GM18505 (cell line): ENCODE measurements around the gene KMT5C.
A peak's percentile ranks its signal among the peaks of the same experiment; 100 is the strongest.

ENCODE experiments used
- ATAC-seq: cut with Tn5 transposase; IDR thresholded peaks from one replicate; pipeline ENCODE4 v1.9.1; 2021; ENCODE audit not compliant: unreplicated experiment
- POLR2A ChIP-seq: IDR thresholded peaks from 4 replicates; pipeline ENCODE4 v1.6.1; 2011; ENCODE audit warnings: borderline replicate concordance; ENCODE audit not compliant: insufficient read depth, insufficient read length; ENCODE audit errors: extremely low read depth

The KMT5C gene

DNA sequence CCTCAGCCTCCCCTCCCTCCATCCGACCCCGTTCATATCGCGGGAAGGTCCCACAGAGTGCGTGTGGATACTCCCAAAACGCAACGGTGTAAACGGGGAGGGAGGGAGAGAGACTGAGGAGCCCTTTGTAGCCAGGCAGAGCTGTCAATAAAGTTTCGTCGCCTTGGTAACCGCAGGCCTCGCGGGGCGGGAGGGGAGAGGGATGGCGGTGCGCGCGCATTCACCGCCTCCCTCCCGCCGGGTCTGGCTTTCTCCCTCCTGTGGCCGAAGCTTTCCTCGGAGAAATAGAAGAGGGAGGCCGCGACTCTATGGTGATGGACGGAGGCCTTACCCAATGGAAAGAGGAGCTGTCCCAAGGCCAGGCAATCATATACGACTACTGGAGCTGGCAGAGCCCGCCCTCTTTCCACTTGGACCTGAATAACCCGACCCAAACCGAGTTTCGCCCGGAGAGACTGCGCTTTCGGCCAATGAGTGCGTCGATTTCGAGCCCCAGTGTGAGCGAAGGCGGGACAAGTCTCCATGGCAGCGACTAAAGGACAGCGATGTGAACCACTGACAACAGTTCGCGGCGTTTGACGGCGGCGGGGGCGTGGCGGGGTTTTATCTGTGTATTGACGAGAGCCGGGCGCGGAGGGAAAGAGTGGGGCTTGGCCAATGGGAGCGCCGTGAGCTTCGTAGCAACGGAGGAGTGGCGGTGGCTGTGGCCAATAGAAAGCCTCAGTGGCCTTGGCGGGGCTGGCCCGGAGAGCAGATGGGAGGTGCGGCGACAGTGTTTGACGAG is at the start of gene KMT5C:
TSS of gene KMT5C (plus strand) at position 772 of the 784 bp plus-strand sequence. CDS start 2,061 bp downstream, outside the sequence.
- TF ChIP-seq POLR2A: no peak

DNA sequence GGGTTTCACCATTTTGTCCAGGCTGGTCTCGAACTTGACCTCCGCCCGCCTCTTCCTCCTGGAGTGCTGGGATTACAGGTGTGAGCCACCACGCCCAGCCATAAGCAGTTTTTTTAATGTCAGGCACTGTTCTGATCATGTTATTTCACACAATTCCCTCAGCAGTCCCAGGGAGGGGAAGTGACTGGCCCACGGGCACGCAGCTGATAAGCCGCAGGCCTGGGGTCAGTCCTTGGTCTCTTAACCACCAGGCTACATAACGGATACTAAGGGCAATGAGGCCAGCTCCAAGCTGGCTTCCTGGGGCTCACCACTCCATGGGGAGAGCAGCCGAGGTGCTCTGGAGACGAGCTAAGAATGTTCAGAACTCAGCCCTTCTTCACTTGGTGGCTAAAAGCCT is 42.4 kb upstream of the KMT5C start:
- no peak for TF ChIP-seq POLR2A
- ATAC-seq: no peak

More for the DNA sequence above, at the start of gene KMT5C:
- peak; percentile 78 for ATAC-seq

DNA sequence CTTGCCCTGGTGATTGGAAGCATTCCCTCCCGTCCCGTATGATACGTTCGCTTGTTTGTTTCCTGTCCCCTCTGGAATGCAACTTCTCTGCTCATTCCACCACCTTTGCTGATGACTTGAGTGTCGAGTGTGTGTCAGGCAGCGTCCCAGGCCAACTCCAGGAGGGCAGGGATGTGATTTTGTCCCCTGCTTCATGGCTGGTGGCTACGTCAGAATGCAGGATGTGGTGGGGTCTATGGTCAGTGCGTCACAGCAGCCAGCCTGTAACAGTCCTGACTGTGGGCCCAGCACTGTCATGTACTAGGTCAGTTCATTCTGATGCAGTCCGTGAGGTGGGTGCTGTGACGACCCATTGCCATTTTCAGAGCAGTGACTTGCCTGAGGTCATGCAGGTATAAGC is 39.7 kb upstream of the KMT5C start:
- no peak for ATAC-seq
- no peak for TF ChIP-seq POLR2A

DNA sequence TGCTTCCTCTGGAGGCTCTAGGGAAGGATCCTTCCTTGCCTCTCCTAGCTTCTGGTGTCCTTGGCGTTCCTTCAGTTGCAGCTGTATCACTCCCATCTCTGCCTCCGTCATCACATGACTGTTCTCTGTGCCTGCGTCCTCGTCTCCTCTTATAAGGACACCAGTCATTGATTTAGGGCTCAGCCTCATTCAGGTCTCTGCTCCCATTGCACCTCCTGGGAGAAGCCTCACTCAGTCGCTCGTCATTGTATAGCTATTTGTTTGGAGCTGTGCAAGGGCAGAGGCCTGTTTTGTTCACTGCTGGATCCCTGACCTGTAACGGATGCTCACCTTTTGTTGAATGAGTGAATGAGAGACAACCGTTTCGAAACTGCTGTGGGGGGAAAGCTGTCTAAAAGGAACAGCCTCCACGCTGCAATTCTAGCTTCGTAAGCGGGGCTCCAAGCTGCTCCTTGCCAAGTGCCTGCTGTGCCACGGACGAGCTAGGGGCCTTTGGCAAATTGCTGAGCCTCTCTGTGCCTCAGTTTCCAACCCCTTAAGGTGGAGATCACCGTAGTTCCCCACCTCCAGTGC is 38.7 kb upstream of the KMT5C start:
- ATAC-seq: no peak

DNA sequence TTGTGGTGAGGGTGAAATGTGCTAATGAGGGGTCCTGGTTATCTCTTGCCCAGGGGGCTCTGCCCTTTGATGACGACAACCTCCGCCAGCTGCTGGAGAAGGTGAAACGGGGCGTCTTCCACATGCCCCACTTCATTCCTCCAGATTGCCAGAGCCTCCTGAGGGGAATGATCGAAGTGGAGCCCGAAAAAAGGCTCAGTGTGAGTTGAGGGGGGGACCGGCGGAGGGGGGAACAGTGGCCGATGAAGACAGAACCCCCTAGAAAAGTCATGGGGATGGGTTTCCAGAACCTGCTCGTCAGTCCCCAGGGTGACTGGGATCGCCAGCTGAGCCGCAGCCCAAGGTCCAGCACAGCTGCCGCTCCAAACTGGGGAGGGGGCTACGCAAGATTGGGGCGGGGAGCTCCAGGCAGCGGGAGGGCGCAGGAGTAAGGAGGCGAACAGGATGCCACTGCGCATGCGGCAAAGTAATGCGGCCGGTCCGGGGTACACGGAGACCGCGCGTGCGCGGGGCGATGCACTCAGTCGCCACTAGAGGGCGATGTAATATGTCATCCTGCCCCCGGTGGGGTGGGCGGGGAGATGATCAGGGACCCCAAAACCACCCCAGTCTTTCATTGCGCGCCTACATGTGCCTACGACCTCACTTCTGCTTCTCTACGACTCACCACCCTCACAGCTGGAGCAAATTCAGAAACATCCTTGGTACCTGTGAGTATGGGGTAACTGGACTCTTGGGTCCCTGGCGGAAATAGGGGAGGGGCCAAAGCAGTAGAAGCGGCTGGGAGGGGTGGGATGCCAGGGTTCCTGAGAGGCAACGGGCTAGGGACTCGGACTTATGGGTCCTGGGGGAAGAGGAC is 38.0 kb upstream of the KMT5C start:
- no peak for ATAC-seq
- TF ChIP-seq POLR2A: no peak

More for the DNA sequence above, 38.7 kb upstream of the KMT5C start:
- no peak for TF ChIP-seq POLR2A

DNA sequence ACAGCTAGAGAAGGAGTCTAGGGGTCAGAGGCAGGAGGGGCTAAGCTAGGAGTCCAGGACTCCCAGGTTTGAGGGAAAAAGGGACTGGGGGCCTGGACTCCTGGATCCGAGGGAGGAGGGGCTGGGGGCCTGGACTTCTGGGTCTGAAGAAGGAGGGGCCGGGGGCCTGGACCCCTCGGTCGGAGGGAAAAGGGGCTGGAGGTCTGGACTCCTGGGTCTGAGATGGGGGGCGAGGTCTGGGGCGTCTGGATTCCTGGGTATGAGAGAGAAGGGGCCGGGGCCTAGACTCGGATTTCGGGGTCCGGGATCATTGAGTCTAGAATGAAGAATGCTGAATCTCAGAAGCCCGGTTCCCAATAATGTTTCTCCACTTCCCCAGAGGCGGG is 37.4 kb upstream of the KMT5C start:
- TF ChIP-seq POLR2A: no peak
- ATAC-seq: no peak

DNA sequence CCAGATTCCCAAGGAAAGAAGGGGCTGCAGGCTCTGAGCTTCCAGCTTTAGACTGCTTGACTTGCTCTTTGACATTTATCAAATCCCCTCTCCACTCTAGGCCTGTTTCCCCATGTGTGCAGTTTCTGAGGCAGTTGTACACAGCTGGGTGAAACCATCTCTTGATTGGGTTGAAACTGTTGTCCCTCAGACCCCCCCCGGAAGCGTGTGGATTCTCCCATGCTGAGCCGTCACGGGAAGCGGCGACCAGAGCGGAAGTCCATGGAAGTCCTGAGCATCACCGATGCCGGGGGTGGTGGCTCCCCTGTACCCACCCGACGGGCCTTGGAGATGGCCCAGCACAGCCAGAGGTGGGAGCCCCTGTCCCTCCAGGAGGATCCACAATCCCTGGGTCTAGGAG is 36.2 kb upstream of the KMT5C start:
- no peak for ATAC-seq
- TF ChIP-seq POLR2A: no peak

DNA sequence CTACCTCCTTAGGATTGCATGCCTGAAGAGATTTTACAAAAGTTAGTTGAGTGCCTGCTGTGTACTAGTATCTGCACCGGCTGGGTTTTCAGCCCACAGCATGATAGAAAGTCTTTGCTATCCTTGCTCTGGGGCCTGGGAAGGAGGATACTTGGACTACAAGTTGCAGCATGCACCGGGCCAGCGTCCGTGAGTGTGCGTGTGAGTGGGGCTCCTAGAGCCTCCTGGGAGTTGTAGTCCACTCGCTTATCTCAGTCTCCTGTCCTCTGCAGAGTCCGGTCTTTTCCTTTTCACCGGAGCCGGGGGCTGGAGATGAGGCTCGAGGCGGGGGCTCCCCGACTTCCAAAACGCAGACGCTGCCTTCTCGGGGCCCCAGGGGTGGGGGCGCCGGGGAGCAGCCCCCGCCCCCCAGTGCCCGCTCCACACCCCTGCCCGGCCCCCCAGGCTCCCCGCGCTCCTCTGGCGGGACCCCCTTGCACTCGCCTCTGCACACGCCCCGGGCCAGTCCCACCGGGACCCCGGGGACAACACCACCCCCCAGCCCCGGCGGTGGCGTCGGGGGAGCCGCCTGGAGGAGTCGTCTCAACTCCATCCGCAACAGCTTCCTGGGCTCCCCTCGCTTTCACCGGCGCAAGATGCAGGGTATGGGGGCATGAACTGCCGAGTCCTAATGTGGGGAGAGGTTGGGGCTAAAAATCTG is 35.2 kb upstream of the KMT5C start:
- TF ChIP-seq POLR2A: no peak
- no peak for ATAC-seq

DNA sequence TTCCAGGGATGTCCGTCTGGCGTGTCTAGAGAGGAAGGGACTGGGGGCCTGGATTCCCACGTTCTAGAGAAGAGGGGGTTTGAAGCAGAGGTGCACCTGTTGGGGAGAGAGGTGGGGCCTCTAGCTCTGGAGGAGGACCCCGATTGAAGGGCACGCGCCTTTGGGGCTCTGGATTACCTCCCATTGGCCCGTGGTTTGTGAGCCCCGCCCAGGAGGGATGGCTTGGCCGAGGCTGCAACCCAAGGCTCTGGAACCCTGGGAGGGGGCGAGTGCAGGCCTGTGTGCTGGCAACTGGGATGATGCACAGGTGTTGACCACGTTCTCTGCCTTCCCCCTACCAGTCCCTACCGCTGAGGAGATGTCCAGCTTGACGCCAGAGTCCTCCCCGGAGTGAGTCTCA is 34.7 kb upstream of the KMT5C start:
- TF ChIP-seq POLR2A: no peak
- ATAC-seq: no peak

DNA sequence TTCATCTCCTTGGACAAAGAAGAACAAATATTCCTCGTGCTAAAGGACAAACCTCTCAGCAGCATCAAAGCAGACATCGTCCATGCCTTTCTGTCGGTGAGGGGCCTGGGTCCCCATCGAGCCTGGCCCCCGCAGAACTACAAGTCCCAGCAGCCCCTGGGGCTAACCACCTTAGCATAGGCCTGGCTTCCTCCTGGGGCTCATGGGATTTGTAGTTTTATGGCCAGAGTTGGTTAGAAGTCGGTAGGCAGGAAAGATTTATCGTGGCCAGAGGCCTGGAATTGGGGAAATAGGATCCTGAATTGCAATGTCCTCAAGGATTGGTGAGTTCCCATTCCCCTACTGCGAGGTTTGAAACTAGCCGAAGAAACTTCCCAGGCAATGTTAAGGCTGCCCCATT is 34.2 kb upstream of the KMT5C start:
- no peak for ATAC-seq
- TF ChIP-seq POLR2A: no peak

DNA sequence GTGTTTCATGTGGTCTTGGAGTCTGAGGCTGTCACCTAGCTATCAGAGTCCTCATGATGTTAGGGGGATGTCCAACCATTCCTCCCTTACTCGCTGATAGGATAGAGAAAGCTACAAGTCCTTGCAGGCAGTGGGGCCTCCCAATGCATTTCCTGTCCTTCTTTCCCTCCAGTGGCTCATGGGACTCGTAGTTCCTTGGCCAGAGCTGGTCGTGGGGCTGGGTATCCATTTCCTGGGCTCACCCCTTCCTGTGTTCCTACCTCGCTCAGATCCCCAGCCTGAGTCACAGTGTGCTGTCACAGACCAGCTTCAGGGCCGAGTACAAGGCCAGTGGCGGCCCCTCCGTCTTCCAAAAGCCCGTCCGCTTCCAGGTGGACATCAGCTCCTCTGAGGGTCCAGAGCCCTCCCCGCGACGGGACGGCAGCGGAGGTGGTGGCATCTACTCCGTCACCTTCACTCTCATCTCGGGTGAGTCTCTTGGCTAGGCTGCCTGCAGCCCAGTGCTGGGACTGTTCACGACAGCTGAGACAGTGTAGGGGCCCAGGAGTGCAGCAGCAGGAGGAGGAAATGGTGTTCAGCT is 33.6 kb upstream of the KMT5C start:
- no peak for ATAC-seq
- no peak for TF ChIP-seq POLR2A

DNA sequence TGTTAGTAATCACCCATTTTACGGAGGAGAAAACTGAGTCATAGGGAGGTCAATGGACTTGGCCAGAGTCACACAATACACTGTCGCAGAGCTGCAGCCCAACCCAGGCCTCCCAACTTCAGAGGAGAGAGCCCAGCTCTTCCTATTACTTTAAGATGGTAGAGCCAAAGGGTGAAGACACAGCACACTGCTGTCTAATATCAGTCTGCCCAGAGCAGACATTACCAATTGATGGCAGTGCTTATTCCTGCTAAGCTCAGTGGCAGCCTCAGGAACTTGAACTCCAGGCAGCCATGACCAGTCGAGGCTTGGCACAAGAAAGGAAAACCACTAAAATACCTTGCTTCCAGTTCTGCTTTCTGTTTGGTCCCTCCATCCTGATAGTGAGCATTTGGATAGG is 33.0 kb upstream of the KMT5C start:
- no peak for ATAC-seq

DNA sequence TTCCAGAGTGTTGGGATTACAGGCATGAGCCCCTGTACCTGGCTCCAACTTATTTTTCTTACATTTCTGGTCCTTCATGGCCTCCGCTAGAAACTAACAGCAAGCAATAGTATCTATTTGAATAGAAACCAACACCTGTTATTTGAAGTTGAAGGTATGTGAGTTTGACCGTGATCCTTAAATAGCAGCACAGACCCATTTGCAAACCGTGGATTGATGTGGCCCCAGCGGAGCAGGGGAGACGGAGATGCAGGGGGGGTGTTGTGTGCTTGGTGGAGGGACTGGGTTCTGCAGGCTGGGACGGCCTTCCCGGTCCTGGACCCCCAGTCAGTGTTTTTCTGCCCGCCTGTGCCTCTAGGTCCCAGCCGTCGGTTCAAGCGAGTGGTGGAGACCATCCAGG is 31.4 kb upstream of the KMT5C start:
- TF ChIP-seq POLR2A: no peak
- ATAC-seq: no peak

More for the DNA sequence above, 33.0 kb upstream of the KMT5C start:
- TF ChIP-seq POLR2A: no peak
